ENCODE measurements around the gene FBXL19.

The FBXL19 gene, protein sequence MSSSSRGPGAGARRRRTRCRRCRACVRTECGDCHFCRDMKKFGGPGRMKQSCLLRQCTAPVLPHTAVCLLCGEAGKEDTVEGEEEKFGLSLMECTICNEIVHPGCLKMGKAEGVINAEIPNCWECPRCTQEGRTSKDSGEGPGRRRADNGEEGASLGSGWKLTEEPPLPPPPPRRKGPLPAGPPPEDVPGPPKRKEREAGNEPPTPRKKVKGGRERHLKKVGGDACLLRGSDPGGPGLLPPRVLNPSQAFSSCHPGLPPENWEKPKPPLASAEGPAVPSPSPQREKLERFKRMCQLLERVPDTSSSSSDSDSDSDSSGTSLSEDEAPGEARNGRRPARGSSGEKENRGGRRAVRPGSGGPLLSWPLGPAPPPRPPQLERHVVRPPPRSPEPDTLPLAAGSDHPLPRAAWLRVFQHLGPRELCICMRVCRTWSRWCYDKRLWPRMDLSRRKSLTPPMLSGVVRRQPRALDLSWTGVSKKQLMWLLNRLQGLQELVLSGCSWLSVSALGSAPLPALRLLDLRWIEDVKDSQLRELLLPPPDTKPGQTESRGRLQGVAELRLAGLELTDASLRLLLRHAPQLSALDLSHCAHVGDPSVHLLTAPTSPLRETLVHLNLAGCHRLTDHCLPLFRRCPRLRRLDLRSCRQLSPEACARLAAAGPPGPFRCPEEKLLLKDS

DNA sequence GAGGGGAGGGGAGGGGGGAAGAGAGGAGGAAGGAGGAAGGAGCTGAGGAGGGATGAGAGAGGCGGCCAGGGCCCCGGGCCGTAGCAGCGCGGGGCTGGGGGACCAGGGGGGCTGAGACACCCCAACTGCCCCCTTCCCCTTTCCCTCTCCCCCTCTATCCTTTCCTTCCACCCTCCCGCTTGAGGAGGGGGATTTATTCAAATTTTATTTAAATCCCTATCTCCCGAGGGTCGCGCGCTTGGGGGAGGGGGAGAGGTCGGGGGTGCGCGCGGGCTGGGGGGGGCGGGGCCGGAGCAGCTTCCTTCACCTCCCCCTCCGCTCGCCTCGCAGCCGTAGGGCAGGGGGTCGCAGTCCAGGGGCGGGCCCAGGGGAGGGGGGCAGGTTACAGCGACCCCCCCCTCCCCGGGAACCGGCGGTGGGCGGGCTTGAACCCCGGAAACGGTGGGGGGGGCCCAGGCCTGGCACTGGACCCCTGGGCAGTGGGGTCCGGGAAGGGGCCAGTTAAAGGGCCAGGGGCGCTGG lies at the start of gene FBXL19:
FBXL19 (plus strand) TSS at position 19 of the 522 bp plus-strand sequence. CDS start 2,183 bp downstream, outside the sequence.
- H3K27ac ChIP-seq (ENCODE audit: low read depth, low read length), result peak within 1 kb of the TSS; percentile 83
- peak within 1 kb of the TSS; percentile 60 for H3K4me3 ChIP-seq (ENCODE audit: insufficient read depth, low read length, poor library complexity, severe bottlenecking)
- H3K9ac ChIP-seq (ENCODE audit: low read length), result peak within 1 kb of the TSS; percentile 66
- no peaks in the 10 kb centered on the region for H3K9me2 ChIP-seq (replicated peaks; ENCODE audit: insufficient read depth, low read length)
- no peaks in the 10 kb centered on the region for H3K27me3 ChIP-seq (ENCODE audit: low read length)
- H3K79me2 ChIP-seq (ENCODE audit: insufficient read depth, low read length), result no peaks in the 10 kb centered on the region
- no peaks in the 10 kb centered on the region for H3K36me3 ChIP-seq (ENCODE audit: low read length)
- H3F3A ChIP-seq (ENCODE audit: insufficient read depth), result 0 out of 2 replicates have a peak, but pooled peaks cover 3% of the 10 kb centered on the region
- H3K9me3 ChIP-seq (ENCODE audit: insufficient read depth, low read length), result no peaks in the 10 kb centered on the region
- peak within 1 kb of the TSS; percentile 54 for H2AFZ ChIP-seq (ENCODE audit: low read depth, low read length, severe bottlenecking)
- no peak for TF ChIP-seq CTCF (IDR thresholded peaks at IDR 0.05; ENCODE audit: insufficient read depth, low read length, poor library complexity, severe bottlenecking)
- no peak for TF ChIP-seq EZH2phosphoT487 (conservative IDR thresholded peaks at IDR 0.05; ENCODE audit: low read length)
- peak within 1 kb of the TSS; percentile 77 for H3K4me2 ChIP-seq (ENCODE audit: low read depth, low read length, poor library complexity, severe bottlenecking)
- H4K20me1 ChIP-seq (ENCODE audit: low read depth, low read length), result no peaks in the 10 kb centered on the region

DNA sequence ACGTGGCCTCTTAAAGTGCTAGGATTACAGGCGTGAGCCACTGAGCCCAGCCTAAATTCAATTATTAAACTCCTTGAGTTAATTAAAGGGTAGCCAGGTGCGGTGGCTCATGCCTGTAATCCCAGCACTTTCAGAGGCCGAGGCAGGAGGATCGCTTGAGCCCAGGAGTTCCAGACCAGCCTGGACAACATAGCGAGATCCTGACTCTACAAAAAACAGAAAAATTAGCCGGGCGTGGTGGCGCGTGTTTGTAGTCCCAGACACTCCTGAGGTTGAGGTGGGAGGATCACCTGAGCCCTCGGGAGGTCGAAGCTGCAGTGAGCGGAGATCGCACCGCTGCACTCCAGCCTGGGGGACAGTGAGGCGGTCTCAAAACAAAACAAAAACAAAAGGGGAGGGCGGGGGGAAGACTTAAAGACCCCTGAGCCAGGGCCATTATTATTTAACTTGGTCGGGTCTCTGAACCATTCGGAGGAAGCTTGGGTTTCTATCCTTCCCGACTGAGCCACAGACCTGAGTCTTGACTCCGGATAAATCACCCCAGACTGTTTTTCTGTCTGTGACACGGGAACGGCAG lies 49.0 kb upstream of the FBXL19 start:
- no peaks in the 10 kb centered on the region for H3K27me3 ChIP-seq (ENCODE audit: low read length)
- no peak overlapping the region for H3K27ac ChIP-seq (ENCODE audit: low read depth, low read length)
- H3K4me3 ChIP-seq (ENCODE audit: insufficient read depth, low read length, poor library complexity, severe bottlenecking), result peak overlapping the region; percentile 91
- no peaks in the 10 kb centered on the region for H3K9me2 ChIP-seq (replicated peaks; ENCODE audit: insufficient read depth, low read length)
- peak overlapping the region; percentile 92 for H3K9ac ChIP-seq (ENCODE audit: low read length)
- H3K79me2 ChIP-seq (ENCODE audit: insufficient read depth, low read length), result 0 out of 2 replicates have a peak, but pooled peaks cover 4% of the 10 kb centered on the region
- H4K20me1 ChIP-seq (ENCODE audit: low read depth, low read length), result no peaks in the 10 kb centered on the region
- H3K36me3 ChIP-seq (ENCODE audit: low read length), result no peaks in the 10 kb centered on the region
- TF ChIP-seq EZH2phosphoT487 (conservative IDR thresholded peaks at IDR 0.05; ENCODE audit: low read length) (no peak), CTCF (IDR thresholded peaks at IDR 0.05; ENCODE audit: insufficient read depth, low read length, poor library complexity, severe bottlenecking) (no peak)
- H3K4me2 ChIP-seq (ENCODE audit: low read depth, low read length, poor library complexity, severe bottlenecking), result peak overlapping the region; percentile 95
- H3F3A ChIP-seq (ENCODE audit: insufficient read depth), result peaks cover 5% of the 10 kb centered on the region; the same call in 1 of the 2 replicates
- no peaks in the 10 kb centered on the region for H3K9me3 ChIP-seq (ENCODE audit: insufficient read depth, low read length)
- peak overlapping the region; percentile 67 for H2AFZ ChIP-seq (ENCODE audit: low read depth, low read length, severe bottlenecking)

- 0 out of 2 replicates have a peak, but pooled peaks cover 4% of the 10 kb centered on the region for H3K79me2 ChIP-seq (ENCODE audit: insufficient read depth, low read length)
- peak overlapping the region; percentile 92 for H3K9ac ChIP-seq (ENCODE audit: low read length)
- no peaks in the 10 kb centered on the region for H3K9me2 ChIP-seq (replicated peaks; ENCODE audit: insufficient read depth, low read length)
- peak overlapping the region; percentile 95 for H3K4me2 ChIP-seq (ENCODE audit: low read depth, low read length, poor library complexity, severe bottlenecking)
- no peaks in the 10 kb centered on the region for H3K27me3 ChIP-seq (ENCODE audit: low read length)
- peak overlapping the region; percentile 67 for H2AFZ ChIP-seq (ENCODE audit: low read depth, low read length, severe bottlenecking)
- peaks cover 5% of the 10 kb centered on the region; the same call in 1 of the 2 replicates for H3F3A ChIP-seq (ENCODE audit: insufficient read depth)
- H3K9me3 ChIP-seq (ENCODE audit: insufficient read depth, low read length), result no peaks in the 10 kb centered on the region
- TF ChIP-seq CTCF (IDR thresholded peaks at IDR 0.05; ENCODE audit: insufficient read depth, low read length, poor library complexity, severe bottlenecking) (no peak), EZH2phosphoT487 (conservative IDR thresholded peaks at IDR 0.05; ENCODE audit: low read length) (no peak)
- H3K4me3 ChIP-seq (ENCODE audit: insufficient read depth, low read length, poor library complexity, severe bottlenecking), result peak overlapping the region; percentile 91
- H3K27ac ChIP-seq (ENCODE audit: low read depth, low read length), result peak overlapping the region; percentile 64
- no peaks in the 10 kb centered on the region for H4K20me1 ChIP-seq (ENCODE audit: low read depth, low read length)
- H3K36me3 ChIP-seq (ENCODE audit: low read length), result no peaks in the 10 kb centered on the region
These were observed 48.3 kb upstream of the FBXL19 start for GRCh38 chr16:30874821-30875717.

Measured in SU-DHL-6 (cell line).